ENCODE results near the gene AP1S3.

- no peak for TF ChIP-seq CTCF (IDR thresholded peaks at IDR 0.05)
- no peak for TF ChIP-seq POLR2A (IDR thresholded peaks at IDR 0.05; ENCODE audit: low read length)
- TF ChIP-seq CHD2 (IDR thresholded peaks at IDR 0.05; ENCODE audit: low read length, partially characterized antibody): no peak
- TF ChIP-seq CEBPB (IDR thresholded peaks at IDR 0.05): no peak
- no peak for TF ChIP-seq HDAC2 (IDR thresholded peaks at IDR 0.05)
- no peak for TF ChIP-seq ELK1 (IDR thresholded peaks at IDR 0.05; ENCODE audit: low read depth, low read length)
- no peak for TF ChIP-seq MYC (IDR thresholded peaks at IDR 0.05; ENCODE audit: borderline replicate concordance, low read length)
These were observed 124.7 kb downstream of the AP1S3 start for GRCh38 chr2:223712642-223713041.
